NCI-H524 (cell line): Measurements from ENCODE around the gene KIF7.

Source experiments
- DNase-seq, 2 experiments: peaks; one replicate each; lab custom pipeline; 2025; lab: John Stamatoyannopoulos, UW

The KIF7 gene

DNA sequence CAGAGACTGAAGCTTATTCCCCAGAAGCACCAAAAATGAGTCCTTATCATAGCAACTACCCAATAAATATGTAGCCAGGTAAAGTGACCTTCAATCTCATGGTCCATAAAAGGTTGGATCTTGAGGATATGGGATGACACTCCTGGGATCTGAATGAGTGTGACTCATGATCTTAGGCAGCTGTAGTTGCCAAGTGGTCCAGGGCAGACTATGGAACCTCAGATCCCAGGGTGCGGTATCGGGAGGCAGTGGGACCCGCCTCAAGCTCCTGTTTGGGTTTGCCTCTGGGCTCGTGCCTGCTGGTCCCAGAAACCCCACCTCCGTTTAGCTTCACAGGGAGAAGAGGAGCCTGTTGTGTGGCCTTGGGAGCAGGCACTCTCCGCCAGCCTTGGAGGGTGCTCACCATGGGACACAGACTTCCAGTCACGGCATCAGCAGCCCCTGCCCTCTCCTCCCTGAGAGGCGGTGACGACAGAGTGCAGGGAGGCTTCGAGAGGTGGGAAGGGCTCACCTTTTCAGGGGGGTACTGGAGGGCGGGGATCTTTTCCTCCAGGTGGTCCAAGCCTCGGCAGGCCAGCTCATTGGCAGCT, 15.8 kb upstream of the KIF7 start:
- DNase-seq, result no peak

DNA sequence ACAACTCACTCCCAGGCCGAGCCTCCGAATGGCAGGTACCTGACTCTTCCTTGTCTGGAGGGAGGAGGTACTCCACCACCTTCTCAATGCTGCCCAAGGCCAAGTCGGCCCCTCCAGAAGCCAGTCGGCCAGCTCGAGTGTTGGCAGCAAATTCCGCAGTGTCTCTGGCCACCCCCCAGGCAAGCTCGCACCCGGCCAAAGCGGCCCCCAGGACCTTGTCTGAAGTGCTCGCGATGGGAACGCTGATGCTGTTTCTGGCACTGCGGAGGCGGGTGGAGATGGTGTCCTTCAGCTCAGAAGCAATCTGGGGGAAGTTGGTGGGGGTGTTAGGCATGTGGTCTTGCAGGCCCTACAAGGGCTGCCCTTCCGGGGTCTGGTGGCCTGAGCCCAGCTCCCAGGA, 14.7 kb upstream of the KIF7 start:
- DNase-seq, result no peak

- no peak for DNase-seq
Observed at GRCh38 chr15:89669309-89669865, 14.1 kb upstream of the KIF7 start.

DNA sequence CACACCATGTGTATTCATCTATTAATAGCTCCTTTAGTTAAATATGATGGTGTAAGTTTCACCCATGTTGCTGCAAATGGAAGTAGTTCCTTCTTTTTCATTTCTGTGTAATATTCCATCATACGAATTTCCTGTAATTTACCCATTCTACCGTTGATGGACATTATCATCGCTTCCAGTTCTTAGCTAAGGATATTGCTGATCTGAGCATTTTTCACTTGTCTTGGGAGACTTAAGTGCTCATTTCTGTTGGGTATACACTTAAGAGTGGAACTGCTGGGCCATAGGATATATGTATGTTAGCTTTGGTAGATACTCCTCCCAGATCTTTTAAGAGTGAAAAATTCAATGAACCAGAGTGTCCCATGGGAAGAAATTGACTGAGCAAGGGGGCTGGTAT, 12.9 kb upstream of the KIF7 start:
- DNase-seq, result no peak

GRCh38 chr15:89667706-89667960, 12.4 kb upstream of the KIF7 start:
- DNase-seq, result no peak

DNA sequence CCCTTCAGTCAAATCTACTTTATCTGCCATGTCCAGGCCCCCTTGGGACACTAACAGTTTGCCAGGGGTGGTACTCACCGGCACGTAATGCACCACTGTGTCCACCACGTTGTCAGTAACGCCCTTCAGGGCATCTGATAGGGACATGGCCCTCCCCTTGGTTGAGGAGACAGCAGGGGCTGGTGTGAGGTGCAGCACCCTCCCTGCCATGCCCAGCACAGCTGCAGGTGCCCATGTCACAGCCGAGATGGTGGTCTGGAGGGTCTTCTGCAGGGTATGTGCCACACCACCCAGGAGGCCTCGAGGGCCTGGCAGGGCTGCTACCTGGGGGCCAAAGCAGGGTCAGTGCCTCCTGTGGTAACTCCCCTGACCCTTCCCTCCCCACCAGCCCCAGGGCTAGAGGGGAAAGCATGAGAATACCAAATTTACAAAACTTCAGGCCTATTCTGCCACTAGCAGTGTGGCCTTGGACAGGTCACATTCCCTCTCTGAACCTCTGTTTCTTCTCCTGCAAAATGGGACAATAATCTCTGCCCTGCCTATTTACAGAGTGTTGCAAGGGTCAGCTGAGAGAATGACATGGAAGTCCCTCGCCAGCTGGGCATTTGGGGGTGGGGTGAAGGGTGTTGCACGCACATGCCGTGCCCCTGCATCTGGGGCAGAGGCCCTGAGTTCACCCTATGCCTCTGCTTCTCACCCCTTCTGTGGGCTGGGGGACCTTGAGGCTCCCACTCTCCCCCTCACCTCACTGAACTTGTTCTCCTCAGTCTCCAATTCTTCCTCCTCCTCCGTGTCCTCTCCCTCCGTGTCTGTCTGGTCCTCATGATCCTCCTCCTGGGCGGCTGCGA, 11.8 kb upstream of the KIF7 start:
- DNase-seq, result no peak

DNA sequence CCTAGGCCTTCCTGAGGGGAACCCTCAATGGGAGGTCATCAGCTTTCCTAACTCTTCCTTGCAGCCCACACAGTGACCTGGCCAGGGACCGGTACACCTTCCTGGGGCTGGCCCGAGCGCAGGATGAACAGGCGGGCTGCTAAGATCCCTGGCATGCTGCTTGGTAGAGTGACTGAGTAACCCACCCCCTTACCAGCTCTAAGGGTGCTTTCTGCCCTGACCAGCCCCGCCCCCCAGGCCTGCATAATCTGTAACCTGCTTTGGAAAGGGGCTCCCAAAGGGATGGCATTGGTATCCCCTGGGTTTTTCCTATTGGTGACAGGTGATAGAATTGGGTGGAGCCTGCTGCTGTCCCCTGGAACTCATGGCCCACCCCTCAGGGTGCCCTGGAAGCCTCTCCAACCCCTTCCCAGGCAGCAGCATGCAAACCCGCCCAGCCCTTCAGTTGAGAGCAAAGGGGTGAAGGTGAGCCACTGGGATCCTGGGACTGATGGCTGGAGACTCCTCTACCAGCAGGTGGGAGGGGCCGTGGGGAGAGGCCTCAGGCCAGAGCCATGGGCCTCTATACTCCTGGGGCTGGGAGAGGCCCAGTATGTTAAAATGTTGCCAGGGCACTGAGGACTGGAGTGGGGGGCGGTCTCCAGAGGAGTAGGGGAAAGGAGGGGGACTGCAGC, 11.1 kb upstream of the KIF7 start:
- no peak for DNase-seq

DNA sequence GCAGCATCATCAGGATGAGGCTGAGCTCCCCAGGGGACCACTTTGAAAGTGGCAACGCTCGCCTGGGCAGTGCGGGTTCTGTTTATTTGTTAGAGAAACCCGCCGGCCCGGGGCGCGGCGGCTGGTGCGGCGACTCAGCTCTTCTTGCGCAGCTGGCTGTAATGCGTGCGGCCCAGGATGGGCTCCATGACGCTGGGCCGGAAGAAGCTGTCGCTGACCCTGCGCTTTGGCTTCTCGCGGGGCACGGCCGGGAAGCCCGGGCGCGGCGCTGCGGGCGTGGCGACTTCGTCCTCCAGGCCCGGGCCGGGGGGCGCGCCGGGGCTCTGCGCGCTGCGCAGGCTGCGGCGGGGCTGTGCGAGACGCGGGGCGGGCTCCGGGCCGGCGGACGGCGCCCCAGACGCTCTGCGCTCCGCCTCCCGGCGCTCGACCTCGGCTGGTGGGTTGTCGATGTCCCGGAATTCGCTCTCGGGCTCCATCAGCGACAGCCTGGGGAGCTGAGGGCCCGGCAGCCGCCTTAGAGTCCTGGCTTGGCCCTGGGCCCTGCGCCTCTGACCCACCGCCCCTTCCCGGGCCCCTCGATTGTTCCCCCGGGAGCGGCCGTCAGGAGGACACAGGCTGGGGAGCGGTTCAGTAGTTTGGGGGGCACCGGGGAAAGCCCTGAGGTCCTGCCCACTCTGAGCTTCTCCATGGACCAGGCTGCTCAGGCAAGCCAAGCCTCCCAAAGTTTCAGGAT, 10.3 kb upstream of the KIF7 start:
- peak in 1 of 2 experiments; percentile 46 for DNase-seq

- no peak for DNase-seq
Observed at GRCh38 chr15:89664441-89665350, 9.4 kb upstream of the KIF7 start.

- no peak for DNase-seq
Observed at GRCh38 chr15:89662893-89663626, 7.8 kb upstream of the KIF7 start.

DNA sequence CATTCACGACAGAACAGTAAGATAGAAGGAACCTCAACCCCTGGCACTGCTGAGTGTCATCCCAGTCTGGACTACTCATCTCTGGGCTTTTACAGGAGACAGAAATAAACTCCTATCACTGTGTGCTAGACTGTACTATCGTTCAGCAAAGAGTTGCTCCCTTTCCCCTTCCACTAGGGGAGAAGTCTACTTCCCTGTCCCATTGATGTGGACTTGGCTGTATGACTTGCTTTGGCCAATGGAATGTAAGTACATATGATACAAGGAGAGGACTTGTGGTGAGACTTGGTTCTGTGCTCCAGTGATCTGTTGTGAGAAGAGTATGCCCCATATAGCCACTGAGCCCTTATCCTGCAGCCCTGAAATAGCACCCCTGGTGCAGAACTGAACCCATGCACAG, 5.3 kb upstream of the KIF7 start:
- no peak for DNase-seq

DNA sequence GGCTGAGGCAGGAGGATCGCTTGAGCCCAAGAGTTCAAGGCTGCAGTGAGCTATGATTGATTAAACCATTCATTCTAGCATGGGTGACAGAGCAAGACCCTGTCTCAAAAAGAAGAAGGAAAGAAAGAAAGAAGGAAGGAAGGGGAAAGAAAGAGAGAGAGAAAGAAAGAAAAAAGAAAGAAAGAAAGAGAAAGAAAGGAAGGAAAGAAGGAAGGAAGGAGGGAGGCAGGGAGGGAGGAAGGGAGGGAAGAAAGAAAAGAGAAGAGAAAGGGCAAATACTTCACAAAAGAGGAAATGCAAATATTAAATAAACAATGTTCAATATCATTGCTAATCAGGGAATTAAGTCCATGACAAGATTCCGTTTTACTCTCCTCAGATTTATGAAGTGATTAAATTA, 4.0 kb upstream of the KIF7 start:
- DNase-seq, result no peak

GRCh38 chr15:89657686-89658200, 2.5 kb upstream of the KIF7 start:
- no peak for DNase-seq

DNA sequence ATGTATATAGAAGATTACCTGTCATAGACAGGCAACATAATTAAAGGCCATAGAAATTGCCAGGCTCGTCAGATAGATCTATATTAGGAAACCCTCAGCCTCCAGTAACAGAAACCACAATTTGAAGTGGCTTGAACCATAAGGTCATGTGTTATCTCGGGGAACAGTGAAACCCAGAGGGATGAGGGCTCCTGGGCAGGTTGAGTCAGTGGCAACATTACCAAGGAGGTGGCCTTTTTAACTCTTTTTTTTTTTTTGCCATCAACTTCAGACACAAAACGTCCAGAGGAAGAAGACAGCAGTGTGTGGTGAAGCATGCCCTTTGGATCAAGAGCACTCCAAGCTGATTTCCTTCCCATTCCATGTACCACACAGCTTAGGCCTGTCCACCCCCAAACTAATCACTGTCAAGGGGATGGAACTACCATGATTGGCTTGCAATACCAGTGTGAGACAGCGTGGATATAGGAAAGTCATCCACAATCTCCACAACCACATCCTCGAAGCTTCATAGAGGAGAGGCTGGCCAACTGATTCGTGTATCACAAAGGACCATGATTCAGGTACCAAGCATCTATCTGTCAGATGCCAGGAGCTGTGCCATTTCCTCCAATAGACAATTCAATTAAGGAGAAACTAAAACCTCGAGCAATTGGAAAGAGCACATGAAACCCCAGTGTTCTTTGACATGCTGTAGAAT, 999 bp upstream of the KIF7 start:
- DNase-seq, result no peak

- no peak for DNase-seq
Observed at GRCh38 chr15:89654301-89654761, 936 bp downstream of the KIF7 start.

GRCh38 chr15:89653578-89653977, 1.7 kb downstream of the KIF7 start:
- no peak for DNase-seq

GRCh38 chr15:89652666-89653065, 2.6 kb downstream of the KIF7 start:
- no peak for DNase-seq

DNA sequence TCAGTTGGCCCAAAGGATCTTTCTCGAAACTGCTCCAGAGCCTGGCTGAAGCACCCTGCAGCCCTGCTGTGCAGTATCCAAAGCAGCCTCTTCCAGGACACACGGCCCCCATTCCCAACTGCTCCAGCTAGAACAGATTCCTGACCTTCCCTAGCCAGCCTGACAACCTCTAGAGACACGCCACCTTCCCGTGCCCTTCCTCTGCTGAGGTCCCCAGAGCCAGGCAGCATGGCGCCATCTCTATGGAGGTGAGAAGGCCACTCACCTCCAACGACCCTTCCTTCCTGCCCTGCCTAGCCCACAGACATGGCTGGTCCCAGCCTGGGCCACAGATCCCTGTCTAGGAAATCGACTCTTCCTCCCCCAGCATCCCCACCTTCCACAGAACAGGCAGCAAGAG, 3.1 kb downstream of the KIF7 start:
- no peak for DNase-seq

DNA sequence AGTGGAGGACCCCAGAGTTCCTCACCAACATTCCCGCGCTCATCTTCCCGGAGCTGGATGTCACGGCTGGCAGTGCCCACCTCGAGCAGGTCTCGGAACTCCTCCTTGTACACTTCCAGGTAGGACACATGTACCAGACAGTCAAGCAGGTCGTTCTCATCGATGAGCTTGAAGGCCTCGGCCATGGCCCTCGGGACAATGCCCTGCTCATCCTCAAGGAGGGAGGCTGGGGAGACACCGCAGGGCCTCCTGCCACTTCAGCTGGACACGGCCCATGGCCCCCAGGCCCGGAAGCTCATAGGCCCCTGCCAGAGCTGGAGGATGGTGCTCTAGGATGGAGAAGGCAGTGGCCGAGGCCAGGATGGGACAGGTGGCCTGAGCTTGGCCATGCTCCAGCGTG, 5.6 kb downstream of the KIF7 start:
- DNase-seq, result no peak
